ENCODE results near the gene PDCD11. TPM values are rescaled to one million over a fixed set of nuclear protein-coding genes. Genes with fewer than 3 reads are reported as not detected.

Gene PDCD11
- total RNA-seq, 2 donors from 2014 or later = 7.2 to 11.2 TPM

DNA sequence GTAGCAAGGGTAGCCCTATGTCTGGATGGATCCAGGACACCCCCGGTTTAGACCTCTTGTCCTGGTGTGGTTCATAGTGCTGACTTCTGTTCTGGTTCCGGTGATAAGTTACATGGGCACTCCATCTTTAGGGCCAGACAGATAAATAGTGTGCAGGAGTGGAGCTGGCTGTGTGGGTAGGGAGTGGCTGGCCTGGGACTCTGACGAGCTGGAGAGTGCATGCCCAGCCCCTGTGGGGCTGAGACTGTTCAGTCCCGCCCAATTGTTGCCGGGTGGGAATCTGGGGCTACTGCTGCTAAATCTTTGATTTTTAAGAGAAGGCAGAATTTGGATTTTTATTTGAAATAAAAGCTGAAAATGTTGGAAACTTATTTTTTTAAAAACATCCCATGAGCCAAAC is 27.3 kb downstream of the PDCD11 start:
- Histone ChIP-seq H3K27ac (no peak overlapping the region), H3K4me3 (no peak overlapping the region), H3K9me3 (no peaks in the 10 kb centered on the region), H3K27me3 (no peaks in the 10 kb centered on the region), H3K36me3 (peaks cover 88% of the 10 kb centered on the region), H3K4me1 (no peaks in the 10 kb centered on the region)
- DNase-seq (ENCODE audit: low spot score) = no peak
- TF ChIP-seq, protein P1, sequence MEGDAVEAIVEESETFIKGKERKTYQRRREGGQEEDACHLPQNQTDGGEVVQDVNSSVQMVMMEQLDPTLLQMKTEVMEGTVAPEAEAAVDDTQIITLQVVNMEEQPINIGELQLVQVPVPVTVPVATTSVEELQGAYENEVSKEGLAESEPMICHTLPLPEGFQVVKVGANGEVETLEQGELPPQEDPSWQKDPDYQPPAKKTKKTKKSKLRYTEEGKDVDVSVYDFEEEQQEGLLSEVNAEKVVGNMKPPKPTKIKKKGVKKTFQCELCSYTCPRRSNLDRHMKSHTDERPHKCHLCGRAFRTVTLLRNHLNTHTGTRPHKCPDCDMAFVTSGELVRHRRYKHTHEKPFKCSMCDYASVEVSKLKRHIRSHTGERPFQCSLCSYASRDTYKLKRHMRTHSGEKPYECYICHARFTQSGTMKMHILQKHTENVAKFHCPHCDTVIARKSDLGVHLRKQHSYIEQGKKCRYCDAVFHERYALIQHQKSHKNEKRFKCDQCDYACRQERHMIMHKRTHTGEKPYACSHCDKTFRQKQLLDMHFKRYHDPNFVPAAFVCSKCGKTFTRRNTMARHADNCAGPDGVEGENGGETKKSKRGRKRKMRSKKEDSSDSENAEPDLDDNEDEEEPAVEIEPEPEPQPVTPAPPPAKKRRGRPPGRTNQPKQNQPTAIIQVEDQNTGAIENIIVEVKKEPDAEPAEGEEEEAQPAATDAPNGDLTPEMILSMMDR (IDR thresholded peaks at IDR 0.05) = no peak

DNA sequence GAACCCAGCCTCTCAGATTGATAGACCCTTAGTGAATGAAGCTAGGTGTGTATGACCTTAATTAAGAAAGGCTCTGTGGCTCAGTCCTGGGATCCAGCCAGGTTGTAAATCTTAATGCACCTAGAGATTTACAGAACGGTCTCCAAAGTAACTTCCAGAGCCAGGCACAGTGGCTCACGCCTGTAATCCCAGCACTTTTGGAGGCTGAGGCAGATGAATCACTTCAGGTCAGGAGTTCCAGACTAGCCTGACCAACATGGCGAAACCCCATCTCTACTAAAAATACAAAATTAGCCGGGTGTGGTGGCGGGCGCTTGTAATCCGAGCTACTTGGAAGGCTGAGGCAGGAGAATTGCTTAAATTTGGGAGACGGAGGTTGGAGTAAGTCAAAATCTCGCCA is 31.4 kb downstream of the PDCD11 start:
- Histone ChIP-seq H3K9me3 (no peaks in the 10 kb centered on the region), H3K27ac (no peak overlapping the region), H3K27me3 (no peaks in the 10 kb centered on the region), H3K36me3 (peaks cover 76% of the 10 kb centered on the region), H3K4me1 (no peaks in the 10 kb centered on the region), H3K4me3 (no peak overlapping the region)
- TF ChIP-seq, protein P1 (IDR thresholded peaks at IDR 0.05) = no peak
- no peak for DNase-seq (ENCODE audit: low spot score)

DNA sequence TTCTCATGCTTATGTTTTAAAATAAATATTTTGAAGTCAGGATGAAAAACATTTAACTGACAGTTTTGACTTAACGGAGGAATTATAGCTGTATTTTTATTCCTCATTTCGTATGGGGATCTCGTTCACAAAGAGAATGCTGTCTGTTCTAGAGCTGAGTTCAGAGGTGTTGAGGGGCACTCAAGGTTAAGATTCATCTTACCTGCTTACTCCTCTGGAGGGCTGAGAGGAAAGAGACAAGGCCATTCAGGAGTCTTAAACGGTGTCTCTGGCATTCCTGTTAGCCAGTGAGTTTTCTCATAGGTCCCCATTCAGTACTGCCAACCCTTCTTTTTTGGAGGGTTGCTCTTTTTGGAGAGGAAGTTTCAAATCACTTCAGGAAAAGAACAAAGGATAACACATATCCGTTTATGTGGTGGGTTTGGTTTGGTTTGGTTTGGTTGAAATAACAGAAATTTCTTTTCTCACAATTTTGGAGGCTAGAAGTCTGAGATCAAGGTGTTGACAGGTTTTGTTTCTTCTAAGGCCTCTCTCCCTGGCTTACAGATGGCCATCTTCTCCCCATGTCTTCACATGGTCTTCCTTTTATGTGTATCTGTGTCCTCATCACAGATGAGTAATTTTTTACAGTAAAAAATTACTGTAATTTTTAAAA is 32.7 kb downstream of the PDCD11 start:
- Histone ChIP-seq H3K4me3 (no peak overlapping the region), H3K27me3 (no peaks in the 10 kb centered on the region), H3K4me1 (no peaks in the 10 kb centered on the region), H3K27ac (no peak overlapping the region), H3K36me3 (peaks cover 73% of the 10 kb centered on the region), H3K9me3 (no peaks in the 10 kb centered on the region)
- no peak for DNase-seq (ENCODE audit: low spot score)
- TF ChIP-seq, protein P1 (IDR thresholded peaks at IDR 0.05) = no peak

DNA sequence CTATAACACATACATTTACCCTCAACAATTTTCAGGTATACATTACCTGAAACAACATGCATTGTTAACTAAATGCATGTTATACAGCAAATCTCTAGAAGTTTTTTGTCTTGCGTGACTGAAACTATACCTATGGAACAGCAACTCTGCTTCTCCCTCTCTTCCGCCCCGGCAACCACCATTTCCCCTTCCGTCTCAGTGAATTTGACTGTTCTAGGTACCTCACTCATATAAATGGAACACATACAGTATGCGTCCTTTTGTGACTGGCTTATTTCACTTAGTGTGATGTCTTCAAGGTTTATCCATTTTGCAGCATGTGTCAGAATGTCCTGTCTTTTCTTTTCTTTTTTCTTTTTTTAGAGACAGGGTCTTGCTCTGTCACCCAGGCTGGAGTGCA is 33.2 kb downstream of the PDCD11 start:
- H3K27ac ChIP-seq = no peak overlapping the region
- H3K4me3 ChIP-seq = no peak overlapping the region
- TF ChIP-seq, protein P1 (IDR thresholded peaks at IDR 0.05) = no peak
- H3K9me3 ChIP-seq = no peaks in the 10 kb centered on the region
- peaks cover 72% of the 10 kb centered on the region for H3K36me3 ChIP-seq
- no peaks in the 10 kb centered on the region for H3K27me3 ChIP-seq
- no peaks in the 10 kb centered on the region for H3K4me1 ChIP-seq
- DNase-seq (ENCODE audit: low spot score) = no peak

DNA sequence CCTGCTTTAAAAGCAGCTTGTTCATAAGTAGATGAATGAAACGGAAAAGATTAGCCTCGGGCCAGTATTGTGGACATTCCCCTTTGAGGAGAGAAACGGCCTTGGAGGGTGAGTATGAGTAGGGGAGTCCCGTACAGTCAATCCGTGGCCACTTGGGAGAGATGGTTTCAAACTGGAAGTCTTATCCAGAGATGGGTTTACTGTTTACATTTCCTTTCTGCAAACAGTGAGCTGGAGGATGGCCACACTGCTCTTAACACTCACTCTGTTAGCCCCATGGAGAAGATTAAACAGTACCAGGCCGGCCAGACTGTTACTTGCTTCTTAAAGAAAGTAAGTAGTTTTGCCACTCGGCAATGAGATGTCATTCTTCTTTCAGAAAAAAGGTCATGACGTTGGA is 35.5 kb downstream of the PDCD11 start:
- H3K4me1 ChIP-seq = no peaks in the 10 kb centered on the region
- TF ChIP-seq, protein P1 (IDR thresholded peaks at IDR 0.05) = no peak
- H3K27me3 ChIP-seq = no peaks in the 10 kb centered on the region
- H3K9me3 ChIP-seq = no peaks in the 10 kb centered on the region
- peaks cover 73% of the 10 kb centered on the region for H3K36me3 ChIP-seq
- H3K27ac ChIP-seq = no peak overlapping the region
- DNase-seq (ENCODE audit: low spot score) = no peak
- no peak overlapping the region for H3K4me3 ChIP-seq

DNA sequence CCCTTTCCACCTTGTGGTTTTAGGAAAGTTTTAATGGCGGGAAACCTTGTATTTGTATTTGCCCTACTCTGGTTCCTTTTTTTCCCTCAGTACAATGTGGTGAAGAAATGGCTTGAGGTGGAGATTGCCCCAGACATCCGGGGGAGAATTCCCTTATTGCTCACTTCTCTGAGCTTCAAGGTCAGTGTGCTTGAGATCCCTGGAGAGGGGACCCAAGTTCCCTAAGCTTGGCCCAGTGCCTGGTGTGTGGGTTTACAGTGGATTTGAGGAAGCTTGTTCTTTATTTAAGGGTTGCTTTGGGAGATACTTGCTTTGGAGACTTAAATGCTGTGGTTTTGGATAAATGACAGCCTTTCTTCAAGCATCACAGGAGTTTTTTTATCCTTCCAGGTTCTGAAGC is 37.4 kb downstream of the PDCD11 start:
- H3K27ac ChIP-seq = peak overlapping the region in 1 of 2 donors; percentile 4
- H3K9me3 ChIP-seq = no peaks in the 10 kb centered on the region
- H3K4me3 ChIP-seq = no peak overlapping the region
- H3K4me1 ChIP-seq = no peaks in the 10 kb centered on the region
- DNase-seq (ENCODE audit: low spot score) = no peak
- H3K27me3 ChIP-seq = no peaks in the 10 kb centered on the region
- H3K36me3 ChIP-seq = peaks cover 82% of the 10 kb centered on the region
- TF ChIP-seq, protein P1 (IDR thresholded peaks at IDR 0.05) = no peak

Measured in right atrium auricular region (tissue), 2 donors.